HTERT RPE-1 (cell line): Measurements from ENCODE around the gene CDC27.
"Not testable (repeated sequence)": the region's sequence is repeated elsewhere in the genome, so short reads cannot be mapped to it uniquely, and the experiment has no call there.

Experiments
- in situ Hi-C: fragments of 300-500 bp; cut with MboI; formaldehyde crosslinking; loops from 4 replicates; pipeline ENCODE4 v1.14.3; 2020; ENCODE audit warnings: low sequenced_read_pairs

CDC27 gene, protein sequence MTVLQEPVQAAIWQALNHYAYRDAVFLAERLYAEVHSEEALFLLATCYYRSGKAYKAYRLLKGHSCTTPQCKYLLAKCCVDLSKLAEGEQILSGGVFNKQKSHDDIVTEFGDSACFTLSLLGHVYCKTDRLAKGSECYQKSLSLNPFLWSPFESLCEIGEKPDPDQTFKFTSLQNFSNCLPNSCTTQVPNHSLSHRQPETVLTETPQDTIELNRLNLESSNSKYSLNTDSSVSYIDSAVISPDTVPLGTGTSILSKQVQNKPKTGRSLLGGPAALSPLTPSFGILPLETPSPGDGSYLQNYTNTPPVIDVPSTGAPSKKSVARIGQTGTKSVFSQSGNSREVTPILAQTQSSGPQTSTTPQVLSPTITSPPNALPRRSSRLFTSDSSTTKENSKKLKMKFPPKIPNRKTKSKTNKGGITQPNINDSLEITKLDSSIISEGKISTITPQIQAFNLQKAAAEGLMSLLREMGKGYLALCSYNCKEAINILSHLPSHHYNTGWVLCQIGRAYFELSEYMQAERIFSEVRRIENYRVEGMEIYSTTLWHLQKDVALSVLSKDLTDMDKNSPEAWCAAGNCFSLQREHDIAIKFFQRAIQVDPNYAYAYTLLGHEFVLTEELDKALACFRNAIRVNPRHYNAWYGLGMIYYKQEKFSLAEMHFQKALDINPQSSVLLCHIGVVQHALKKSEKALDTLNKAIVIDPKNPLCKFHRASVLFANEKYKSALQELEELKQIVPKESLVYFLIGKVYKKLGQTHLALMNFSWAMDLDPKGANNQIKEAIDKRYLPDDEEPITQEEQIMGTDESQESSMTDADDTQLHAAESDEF

DNA sequence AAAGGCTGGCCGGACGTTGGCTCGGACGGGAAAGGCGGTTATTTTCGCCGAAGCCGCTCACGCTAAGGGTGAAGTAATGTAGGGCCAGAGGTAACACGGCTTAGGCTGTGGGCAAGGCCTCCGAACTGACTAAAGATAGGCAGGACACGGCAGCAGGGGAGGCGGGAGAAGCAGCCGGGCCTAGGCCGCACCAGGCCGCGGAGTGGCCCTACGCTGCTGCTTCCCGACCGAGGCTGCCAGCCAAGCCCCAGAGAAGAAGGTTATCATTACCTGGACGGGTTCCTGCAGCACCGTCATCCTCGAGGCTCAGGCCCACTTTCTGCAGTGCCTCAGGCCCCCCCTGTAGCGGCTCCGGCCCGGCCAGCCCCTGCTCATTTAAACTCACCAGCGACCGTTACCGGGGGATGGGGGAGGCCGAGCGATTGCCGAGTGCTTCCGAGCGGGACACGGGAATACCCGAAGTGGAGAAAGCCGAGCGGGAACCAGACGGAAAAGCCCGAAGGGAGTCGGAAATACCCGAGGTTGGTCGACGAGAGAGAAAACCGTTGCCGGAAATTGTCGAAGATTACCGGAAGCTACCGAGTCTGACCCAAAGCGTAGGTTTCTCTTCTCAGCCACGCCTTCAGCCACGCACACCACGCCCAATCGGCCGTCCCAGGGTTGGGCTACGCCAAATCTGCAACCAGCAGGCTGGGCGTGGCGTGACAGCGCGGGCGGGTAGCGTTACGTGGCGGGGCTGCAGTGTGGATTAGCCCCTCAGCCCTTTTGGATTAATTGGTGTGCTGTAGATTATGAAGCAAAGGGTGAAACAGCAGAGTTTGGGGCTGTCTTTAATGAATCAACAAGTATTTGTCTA, at the start of gene CDC27:
TSS of gene CDC27 (minus strand) at position 420 of the 856 bp plus-strand sequence. CDS start at position 297, 123 bp downstream.
- in situ Hi-C loops: no loop called here

- in situ Hi-C loops: no loop called here
Observed at GRCh38 chr17:47238321-47239010, 49.4 kb upstream of the CDC27 start.

DNA sequence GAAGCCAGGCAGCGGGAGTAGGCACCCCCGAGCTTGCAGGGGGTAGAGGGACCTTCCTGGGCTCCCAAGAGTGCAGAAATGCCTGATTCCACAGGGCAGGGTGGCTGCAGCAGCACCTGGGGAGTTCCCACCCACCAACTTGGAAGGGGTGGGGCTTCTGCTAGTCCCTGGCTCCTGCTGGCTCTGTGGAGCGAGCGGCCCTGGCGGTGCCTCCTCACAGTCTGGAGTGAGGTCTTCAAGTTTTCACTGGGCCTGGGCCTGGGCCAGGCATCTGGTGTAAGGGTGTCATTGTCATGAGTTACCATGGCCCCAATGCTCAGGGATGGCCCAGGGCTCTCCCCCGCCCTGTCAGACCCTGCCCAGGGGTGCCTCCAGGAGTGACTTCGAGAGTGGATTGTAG, 48.7 kb upstream of the CDC27 start:
- in situ Hi-C loops: no loop called here

DNA sequence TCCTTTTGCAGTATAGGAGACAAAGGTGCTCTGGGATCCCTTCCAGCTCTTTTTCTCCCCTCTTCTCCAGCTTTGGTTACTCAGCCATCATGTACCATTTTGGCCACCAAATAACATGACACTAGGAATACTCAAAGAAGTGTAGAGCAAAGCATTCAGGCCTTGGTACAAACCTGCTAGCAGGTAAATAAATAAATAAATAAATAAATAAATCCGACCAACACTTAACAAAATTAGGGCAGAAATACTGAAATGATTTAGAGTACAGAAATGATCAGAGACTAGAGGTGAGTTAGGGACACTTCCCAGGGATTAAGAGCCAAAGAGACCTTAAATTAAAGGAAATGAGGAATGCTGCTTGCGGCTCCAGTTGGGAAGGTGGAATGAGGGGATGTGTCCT, 46.8 kb upstream of the CDC27 start:
- in situ Hi-C loops: no loop called here

DNA sequence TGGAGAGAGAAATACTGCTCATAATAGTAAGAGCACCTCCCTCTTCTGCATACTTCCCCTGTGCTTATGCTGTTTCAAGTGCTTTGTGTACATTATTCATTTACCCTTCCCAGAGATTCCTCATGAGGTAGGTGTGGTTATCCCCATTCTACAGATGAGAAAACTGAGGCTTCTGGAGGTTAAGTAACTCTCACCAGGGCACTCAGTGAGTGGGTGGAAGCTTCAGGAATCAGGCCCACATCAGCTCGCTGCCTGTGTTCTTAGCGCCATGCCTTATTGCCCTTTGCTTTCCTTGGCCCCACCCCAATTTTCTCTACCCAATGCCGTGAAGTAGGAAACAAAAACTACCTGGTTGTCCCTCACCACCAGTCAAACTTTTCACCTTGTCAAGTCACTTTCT, 46.4 kb upstream of the CDC27 start:
- in situ Hi-C loops: no loop called here

DNA sequence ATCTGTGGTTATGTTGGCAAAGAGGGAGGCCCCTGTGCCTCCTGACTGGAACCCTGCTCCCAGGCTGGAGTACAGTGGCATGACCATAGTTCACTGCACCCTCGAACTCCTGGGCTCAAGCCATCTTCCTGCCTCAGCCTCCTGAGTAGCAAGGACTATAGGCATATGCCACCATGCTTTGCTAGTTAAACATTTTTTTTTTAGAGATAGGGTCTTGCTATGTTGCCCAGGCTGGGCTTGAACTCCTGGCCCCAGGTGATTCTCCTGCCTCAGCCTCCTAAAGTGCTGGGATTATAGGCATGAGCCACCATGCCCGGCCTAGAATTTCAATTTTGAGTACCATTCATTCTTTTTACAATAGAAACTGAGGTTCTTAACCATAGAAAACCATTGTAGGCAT, 43.4 kb upstream of the CDC27 start:
- in situ Hi-C loops: no loop called here

DNA sequence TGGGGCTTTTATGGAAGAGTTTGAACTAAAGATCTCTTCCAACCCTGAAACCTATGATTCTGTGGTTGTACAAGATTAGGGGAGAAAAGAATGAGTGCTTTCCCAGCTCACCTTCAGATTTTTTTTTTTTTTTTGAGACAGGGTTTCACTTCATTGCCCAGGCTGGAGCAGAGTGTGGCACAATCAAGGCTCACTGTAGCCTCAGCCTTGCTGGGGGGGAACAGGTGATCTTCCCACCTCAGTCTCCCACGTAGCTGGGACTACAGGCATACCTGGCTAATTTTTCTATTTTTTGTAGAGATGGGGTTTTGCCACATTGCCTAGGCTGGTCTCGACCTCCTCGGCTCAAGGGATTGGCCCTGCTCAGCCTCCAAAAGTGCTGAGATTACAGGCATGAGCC, 42.8 kb upstream of the CDC27 start:
- in situ Hi-C loops: no loop called here

GRCh38 chr17:47231334-47231733, 42.2 kb upstream of the CDC27 start:
- in situ Hi-C loops: no loop called here

- in situ Hi-C loops: no loop called here
Observed at GRCh38 chr17:47230864-47231263, 41.8 kb upstream of the CDC27 start.

DNA sequence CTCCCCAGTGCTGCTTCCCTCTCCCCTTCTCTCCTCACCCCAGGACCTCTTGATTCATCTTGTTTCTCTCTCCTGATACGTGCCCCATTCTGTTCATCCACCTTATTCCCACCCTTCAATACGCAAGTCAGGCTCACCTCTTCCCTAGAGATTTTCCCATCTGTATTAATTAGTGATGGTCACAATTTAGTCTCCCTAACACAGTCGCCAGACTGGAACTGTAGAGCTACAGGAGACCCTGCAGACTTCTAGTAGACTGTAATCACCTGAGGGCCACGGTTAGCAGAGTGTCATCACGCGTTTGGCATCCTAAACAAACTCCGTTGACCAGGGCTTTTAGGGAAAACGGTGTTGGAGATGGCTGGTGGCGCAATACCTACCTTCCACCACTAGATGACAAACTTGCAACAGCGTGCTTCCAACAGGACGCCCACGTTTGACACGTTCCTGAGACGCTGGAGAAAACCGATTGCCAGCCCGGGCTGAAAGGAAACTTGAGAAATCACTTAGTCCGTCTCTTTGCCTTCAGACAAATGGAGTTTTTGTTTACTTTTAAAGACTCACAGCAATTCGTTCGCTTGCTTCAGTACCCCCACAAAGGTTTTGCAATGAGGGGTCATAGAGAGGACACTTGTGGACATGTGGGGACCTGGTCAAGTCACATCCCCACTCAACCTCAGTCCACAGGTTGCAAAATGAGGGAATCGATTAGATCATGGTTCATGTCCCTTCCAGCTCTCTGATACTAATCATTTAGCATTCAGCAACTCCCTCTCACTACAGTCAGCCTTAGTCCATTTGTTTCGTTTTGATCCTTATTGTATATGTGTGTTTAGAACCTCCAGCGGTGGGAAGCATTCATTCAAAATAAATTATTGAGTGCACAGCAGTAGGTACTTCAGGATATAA, 40.7 kb upstream of the CDC27 start:
- in situ Hi-C loops: no loop called here

GRCh38 chr17:47227862-47228261, 38.8 kb upstream of the CDC27 start:
- in situ Hi-C loops: no loop called here

DNA sequence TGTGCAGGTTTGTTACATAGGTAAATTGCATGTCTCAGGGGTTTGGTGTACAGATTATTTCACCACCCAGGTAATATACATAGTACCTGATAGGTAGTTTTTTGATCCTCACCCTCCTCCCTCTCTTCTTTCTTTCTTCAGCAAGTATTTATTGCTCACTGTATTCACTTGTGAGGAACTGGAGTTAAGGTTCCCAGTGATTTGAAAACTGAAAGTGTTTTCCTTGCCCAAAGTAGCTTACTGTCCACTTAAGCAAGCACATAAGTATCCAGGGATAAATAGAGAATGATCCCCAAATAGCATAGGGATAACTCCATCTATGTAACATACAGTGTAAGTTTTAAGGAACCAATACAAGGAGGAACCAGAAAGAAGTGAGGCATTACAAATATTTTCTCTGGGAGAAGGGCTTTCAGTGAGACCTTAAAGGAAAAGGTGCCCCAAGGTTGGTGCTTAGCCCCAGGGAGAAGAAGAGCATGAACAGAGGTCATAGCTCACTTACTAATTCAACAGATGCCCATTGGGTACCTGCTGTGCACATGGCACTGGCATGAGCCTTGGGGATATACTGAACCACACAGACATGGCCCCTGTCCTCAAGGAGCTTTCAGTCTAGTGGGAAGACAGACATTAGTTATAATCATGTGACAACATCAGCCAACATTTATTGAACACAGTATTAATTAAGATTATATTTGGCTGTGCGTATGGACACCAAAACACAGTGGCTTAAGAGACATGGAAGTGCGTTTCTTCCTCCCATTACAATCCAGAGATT, 37.0 kb upstream of the CDC27 start:
- in situ Hi-C loops: no loop called here

DNA sequence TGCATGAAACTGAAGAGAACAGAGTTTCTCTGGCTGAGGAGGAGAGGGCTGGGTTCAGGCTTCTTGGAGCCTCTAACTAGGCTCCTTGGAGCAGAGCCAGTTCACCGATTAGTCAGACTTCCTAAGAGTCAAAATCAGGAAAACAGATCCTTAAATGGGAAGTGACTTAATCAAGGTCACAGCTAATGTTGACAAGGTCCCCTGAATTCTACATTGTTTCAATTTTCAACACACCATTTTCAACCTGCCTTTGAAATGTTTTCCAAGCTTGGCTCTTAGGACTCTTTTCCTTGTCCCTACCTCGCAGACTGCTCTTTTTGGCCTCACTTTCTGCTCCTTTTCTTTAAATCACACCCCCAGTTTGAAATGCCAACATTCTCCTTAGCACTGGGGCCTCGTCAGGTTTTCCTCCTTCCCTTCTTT, 36.4 kb upstream of the CDC27 start:
- in situ Hi-C loops: no loop called here

DNA sequence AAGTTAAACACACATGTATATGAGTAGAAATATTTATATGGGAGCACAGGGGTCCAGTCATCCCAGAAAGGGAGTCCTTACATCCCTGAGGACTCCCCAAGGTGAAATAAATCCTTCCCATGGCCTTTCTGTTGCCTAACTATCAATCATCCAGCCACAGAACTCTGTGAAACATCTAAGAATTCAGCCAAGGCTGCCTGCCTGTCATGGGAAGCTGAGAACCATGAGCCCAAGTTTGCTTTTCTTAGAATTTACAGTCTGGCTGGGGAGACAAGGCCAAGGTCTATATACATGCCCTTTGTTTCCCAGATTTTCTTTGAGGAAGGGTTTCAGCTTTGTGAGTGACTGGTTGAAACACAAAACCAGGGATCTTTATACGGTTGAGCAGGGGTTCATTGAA, 35.9 kb upstream of the CDC27 start:
- in situ Hi-C loops: no loop called here

- in situ Hi-C loops: not testable (repeated sequence)
Observed at GRCh38 chr17:47224077-47224476, 35.0 kb upstream of the CDC27 start.

GRCh38 chr17:47223460-47223859, 34.4 kb upstream of the CDC27 start:
- in situ Hi-C loops: no loop called here

DNA sequence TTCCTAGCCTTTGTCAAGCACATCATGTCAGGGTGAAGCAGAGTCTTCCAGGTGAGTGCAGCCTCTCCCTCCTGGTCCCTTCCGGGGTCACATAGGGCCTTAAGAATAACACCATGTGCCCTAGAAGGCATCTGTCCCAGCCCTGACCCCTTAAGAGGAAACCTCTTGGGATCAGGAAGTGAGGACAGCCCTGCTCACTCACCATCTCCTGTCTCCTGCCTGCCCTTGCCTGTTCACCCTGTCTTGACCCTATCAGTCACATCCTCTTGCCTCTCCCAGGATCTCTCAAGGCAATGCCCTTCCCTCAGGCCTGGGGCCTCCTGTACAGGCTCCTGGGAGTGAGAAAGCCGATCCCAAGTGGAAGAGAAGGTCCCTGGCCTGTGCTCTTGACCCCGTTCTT, 33.9 kb upstream of the CDC27 start:
- in situ Hi-C loops: no loop called here

DNA sequence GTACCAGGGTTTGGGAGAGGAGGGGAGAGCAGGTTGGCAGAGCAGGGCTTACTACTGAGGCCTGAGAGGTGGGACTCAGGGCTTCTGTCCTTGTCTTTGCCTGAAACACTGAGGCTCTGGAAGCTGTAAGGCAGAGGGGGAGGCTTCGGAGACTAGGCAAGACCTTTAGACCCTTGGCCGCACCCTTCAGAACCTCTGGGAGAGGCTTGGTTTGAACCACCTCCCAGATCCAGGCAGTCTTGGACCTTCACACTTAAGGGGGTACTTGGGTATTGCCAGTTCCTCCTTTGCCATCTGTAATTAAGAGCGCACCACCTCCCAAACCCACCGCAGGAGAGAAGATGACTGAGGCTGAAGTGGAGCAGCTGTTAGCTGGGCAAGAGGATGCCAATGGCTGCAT, 33.0 kb upstream of the CDC27 start:
- in situ Hi-C loops: no loop called here

DNA sequence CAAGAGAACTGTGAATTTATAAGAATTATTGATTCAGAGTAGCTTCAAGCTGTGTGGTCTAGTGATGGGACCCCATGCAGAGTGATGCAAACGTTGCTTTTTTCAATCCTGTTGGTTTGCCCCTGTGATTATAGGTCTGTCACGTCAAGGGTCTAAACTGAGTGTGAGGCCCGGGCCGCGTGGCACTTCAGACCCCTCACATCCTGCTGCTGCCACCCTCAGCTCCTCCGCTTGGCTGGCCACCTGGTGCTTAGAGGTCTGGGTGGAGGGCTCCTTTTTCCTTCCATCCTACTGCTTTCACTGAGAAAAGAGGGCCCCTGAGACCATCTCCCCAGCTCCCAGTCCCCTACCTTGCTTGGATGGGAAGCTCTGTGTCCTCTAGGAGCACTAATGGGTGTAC, 32.1 kb upstream of the CDC27 start:
- in situ Hi-C loops: no loop called here
